Activated naive CD8-positive, alpha-beta T cell treated with anti-CD3 and anti-CD28 coated beads, Interleukin-2, amount 50 U/mL, for 24 hours (primary cell): ENCODE results near the gene TMEM240.

Source experiments
- ATAC-seq: fragments of 150-1000 bp; cut with Tn5 transposase; one replicate; pipeline ENCODE4 v1.10.0; 2021
- DNase-seq: peaks from one replicate; pipeline ENCODE4 v3.0.0; 2021
- H3K27ac Mint-ChIP-seq: one replicate; pipeline ENCODE4 v1.8.0; 2021; ENCODE audit warnings: mild to moderate bottlenecking, mixed read lengths
- H3K27me3 Mint-ChIP-seq: one replicate; pipeline ENCODE4 v1.8.0; 2021; ENCODE audit warnings: mixed read lengths
- H3K36me3 Mint-ChIP-seq: one replicate; pipeline ENCODE4 v1.8.0; 2021; ENCODE audit warnings: low read depth, mixed read lengths
- H3K4me1 Mint-ChIP-seq: one replicate; pipeline ENCODE4 v1.8.0; 2021; ENCODE audit warnings: mixed read lengths
- H3K4me3 Mint-ChIP-seq: one replicate; pipeline ENCODE4 v1.8.0; 2021; ENCODE audit warnings: mild to moderate bottlenecking, moderate library complexity, mixed read lengths
- H3K9me3 Mint-ChIP-seq: one replicate; pipeline ENCODE4 v1.8.0; 2021; ENCODE audit warnings: mixed read lengths

TMEM240 gene

DNA sequence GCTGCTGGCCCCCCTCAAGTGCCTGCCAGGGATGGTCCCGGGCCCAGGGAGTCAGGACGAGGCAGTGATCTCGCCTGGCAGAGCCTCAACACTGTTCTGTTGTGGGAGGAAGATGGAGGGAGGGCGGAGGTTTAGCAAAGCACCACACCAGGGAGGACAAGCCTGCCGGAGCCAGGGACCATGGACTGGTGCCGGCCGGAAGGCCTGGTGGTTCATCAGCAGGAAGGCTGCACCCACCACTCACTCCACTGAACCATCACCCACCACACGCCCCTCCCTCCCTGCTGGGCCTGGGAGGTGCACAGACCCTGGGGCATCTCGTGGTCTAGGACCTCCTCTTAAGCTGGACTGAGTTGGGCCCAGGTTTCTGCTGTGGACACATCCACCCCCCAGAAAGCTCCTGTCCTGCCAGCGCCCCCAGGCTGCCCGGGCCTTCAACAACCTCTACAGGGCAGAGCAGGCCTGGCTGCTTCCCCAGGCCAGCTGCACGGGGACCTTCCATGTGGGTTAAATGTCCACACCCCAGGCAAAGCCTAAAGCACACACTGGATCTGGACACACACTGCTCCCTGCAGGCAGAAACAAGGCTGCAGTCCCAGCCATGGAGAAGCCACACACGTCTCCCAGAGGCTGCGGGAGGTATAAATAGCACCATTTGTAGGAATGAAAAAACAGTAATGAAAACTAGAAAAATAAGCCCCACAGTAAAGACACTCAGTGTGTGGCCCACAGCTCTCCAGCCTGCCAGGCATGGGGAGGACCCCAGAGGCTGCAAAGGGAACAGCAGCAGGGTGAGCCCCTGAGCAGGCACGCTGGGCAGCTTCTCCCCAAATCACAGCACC lies 10.4 kb upstream of the TMEM240 start:
- no peak overlapping the region for H3K4me3 Mint-ChIP-seq
- no peak overlapping the region for H3K27ac Mint-ChIP-seq
- peaks cover 2% of the 10 kb centered on the region for H3K36me3 Mint-ChIP-seq
- H3K4me1 Mint-ChIP-seq = peaks cover 2% of the 10 kb centered on the region
- no peaks in the 10 kb centered on the region for H3K9me3 Mint-ChIP-seq
- DNase-seq (no peak), ATAC-seq (peak; percentile 20)
- no peaks in the 10 kb centered on the region for H3K27me3 Mint-ChIP-seq

DNA sequence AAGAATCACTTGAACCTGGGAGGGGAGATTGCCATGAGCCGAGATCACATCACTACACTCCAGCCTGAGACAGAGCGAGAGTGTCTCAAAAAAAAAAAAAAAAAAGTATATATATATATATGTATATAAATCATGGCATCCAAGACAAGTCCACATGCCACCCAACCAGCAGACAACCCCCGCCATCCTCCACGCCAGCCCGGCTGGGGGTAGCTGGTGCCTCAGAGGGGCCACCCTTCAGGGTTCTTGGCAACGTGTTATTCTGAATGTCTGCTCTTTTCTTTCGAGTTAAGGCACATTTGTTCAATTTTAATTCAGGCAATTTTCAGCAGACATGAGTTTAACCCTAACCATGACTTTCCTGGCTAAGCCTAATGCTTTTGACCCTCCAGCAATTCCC lies 9.7 kb upstream of the TMEM240 start:
- H3K36me3 Mint-ChIP-seq = no peaks in the 10 kb centered on the region
- no peak for ATAC-seq
- no peak overlapping the region for H3K27ac Mint-ChIP-seq
- no peaks in the 10 kb centered on the region for H3K4me1 Mint-ChIP-seq
- H3K4me3 Mint-ChIP-seq = no peak overlapping the region
- DNase-seq = no peak
- no peaks in the 10 kb centered on the region for H3K9me3 Mint-ChIP-seq
- H3K27me3 Mint-ChIP-seq = no peaks in the 10 kb centered on the region

DNA sequence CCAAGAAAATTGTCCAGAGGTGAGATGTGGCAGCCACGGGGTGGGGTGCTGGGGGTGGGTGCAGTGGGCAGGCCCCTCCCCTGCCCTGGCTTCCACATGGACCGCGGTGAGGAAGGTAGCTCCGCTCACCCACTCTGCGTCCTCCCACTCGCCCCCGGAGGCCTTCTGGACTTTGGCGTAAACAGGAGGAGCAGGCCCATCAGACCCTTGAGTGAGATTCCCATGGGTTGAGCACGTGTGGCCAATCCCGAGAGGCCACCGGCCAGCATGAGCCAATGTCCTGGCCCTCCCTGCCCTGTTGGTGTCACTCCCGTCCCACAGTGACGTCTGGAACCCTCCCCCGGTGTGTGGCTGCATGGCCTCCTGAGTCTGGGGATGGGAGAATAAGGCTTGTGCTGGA lies 8.2 kb upstream of the TMEM240 start:
- no peak for DNase-seq
- H3K27me3 Mint-ChIP-seq = no peaks in the 10 kb centered on the region
- ATAC-seq = no peak
- H3K4me3 Mint-ChIP-seq = no peak overlapping the region
- H3K4me1 Mint-ChIP-seq = no peaks in the 10 kb centered on the region
- H3K27ac Mint-ChIP-seq = no peak overlapping the region
- H3K36me3 Mint-ChIP-seq = no peaks in the 10 kb centered on the region
- no peaks in the 10 kb centered on the region for H3K9me3 Mint-ChIP-seq

DNA sequence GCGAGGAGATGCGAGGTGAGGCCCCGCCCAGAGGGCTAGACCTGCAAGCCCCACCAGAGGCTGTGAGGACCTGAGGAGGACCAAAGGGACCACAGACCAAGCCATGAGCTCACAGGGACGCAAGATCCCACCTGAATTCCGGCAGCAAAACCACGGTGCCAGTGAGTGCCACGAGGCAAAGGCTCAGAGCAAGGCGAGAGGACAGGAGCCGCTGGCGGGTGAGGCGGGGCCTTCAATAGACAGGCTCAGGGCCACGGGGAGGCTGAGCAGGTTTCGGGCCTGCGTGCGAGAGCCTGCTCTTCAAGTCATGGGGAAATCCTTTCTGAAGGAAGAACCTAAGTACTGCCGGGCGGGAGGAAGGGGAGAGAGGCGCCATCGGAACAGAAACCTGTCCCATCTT lies 7.1 kb upstream of the TMEM240 start:
- ATAC-seq (no peak), DNase-seq (no peak)
- Mint-ChIP-seq H3K4me3 (no peak overlapping the region), H3K4me1 (no peaks in the 10 kb centered on the region), H3K27me3 (no peaks in the 10 kb centered on the region), H3K9me3 (no peaks in the 10 kb centered on the region), H3K27ac (no peak overlapping the region), H3K36me3 (no peaks in the 10 kb centered on the region)

DNA sequence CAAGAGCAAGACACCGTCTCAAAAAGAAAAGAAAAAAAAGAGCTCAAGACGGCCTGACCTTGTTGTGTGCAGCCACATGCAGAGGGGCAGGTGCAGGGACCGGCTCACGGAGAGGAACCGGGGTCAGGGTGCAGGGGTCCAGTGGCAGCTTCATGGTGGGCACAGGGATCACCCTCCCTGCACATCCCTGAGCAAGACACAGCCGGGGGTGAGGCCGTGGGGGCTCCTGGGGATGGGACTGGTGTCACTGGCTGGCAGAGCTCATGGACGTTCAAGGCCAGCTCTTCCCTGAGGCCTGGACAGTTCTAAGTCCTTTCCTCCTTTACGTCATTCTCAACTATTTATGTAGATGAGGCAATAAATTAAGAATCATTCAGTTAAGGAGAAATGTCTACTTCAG lies 6.6 kb upstream of the TMEM240 start:
- no peaks in the 10 kb centered on the region for H3K9me3 Mint-ChIP-seq
- no peaks in the 10 kb centered on the region for H3K27me3 Mint-ChIP-seq
- H3K4me3 Mint-ChIP-seq = no peak overlapping the region
- ATAC-seq (no peak), DNase-seq (no peak)
- H3K4me1 Mint-ChIP-seq = no peaks in the 10 kb centered on the region
- no peak overlapping the region for H3K27ac Mint-ChIP-seq
- peaks cover under 1% of the 10 kb centered on the region for H3K36me3 Mint-ChIP-seq

DNA sequence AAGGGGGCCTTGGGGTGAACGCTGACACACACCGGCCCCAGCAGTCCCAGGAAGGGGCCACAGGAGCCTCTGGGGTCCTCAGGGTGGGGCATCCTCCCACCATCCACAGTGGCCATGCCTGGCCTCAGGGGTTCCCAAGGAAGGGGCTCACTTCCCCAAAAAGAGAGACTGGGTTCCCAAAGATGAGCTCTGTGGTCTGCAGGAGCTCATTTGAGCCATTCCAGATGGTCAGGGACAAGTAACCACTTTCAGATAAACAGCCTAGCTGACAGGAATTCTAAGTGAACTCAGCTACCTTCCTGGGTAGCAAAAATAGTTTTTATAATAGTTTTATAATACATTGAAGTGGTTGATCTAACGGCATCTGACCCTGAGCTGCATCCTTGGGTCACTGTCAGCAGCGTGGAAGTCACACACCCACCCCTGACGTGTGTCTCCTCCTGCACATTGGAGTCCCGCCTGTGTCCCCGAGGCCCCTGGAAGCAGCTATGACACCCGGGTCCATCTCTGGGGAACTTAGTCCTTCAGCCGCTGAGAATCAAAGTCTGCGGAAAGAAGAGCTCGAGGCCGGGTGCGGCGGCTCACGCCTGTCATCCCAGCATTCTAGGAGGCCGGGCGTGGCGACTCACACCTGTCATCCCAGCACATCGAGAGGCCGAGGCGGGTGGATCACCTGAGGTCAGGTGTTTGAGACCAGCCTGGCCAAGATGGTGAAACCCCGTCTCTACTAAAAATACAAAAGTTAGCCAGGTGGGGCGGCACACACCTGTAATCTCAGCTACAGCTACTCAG lies 5.7 kb upstream of the TMEM240 start:
- Mint-ChIP-seq H3K27ac (no peak overlapping the region), H3K36me3 (peaks cover 8% of the 10 kb centered on the region), H3K9me3 (no peaks in the 10 kb centered on the region), H3K4me3 (no peak overlapping the region), H3K4me1 (peaks cover 1% of the 10 kb centered on the region), H3K27me3 (no peaks in the 10 kb centered on the region)
- DNase-seq = no peak
- ATAC-seq = no peak

DNA sequence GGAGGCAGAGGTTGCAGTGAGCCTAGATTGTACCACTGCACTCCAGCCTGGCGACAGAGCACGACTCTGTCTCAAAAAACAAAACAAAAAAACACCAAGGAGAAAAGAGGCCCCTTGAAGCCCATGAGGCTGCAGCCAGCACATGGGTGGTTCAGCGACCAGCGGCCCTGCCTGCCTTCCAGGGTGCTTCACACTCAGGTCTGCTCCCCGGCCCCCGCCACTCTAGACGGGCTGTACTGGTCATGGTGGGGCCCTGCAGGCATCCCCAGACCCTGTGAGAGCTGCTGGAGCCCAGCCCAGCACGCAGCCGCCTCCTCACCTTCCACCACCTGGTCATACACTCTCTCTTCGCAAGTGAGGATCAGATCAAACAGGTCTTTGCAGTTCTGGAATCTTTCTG lies 4.1 kb upstream of the TMEM240 start:
- Mint-ChIP-seq H3K27ac (no peak overlapping the region), H3K36me3 (peaks cover 8% of the 10 kb centered on the region), H3K4me1 (peaks cover 1% of the 10 kb centered on the region), H3K4me3 (no peak overlapping the region), H3K27me3 (no peaks in the 10 kb centered on the region), H3K9me3 (no peaks in the 10 kb centered on the region)
- DNase-seq (no peak), ATAC-seq (no peak)

DNA sequence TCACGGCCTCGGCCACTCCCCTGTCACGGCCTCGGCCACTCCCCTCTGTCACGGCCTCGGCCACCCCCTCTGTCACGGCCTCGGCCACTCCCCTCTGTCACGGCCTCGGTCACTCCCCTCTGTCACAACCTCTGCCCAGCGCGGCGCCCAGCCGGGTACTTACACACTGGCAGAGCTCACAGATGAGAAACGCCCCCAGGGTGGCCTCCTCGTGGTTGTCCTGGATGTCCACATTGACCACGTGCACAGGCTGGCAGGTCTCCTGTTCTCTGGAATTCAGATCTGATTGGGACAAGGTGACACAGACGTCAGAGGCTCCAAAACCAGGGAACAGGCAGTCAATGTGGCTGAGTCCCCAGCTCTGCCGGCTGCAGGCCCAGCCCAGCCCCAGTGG lies 3.3 kb upstream of the TMEM240 start:
- Mint-ChIP-seq H3K27ac (no peak overlapping the region), H3K4me3 (no peak overlapping the region), H3K36me3 (peaks cover 8% of the 10 kb centered on the region), H3K4me1 (peaks cover 1% of the 10 kb centered on the region), H3K27me3 (no peaks in the 10 kb centered on the region), H3K9me3 (no peaks in the 10 kb centered on the region)
- DNase-seq = no peak
- ATAC-seq = no peak

DNA sequence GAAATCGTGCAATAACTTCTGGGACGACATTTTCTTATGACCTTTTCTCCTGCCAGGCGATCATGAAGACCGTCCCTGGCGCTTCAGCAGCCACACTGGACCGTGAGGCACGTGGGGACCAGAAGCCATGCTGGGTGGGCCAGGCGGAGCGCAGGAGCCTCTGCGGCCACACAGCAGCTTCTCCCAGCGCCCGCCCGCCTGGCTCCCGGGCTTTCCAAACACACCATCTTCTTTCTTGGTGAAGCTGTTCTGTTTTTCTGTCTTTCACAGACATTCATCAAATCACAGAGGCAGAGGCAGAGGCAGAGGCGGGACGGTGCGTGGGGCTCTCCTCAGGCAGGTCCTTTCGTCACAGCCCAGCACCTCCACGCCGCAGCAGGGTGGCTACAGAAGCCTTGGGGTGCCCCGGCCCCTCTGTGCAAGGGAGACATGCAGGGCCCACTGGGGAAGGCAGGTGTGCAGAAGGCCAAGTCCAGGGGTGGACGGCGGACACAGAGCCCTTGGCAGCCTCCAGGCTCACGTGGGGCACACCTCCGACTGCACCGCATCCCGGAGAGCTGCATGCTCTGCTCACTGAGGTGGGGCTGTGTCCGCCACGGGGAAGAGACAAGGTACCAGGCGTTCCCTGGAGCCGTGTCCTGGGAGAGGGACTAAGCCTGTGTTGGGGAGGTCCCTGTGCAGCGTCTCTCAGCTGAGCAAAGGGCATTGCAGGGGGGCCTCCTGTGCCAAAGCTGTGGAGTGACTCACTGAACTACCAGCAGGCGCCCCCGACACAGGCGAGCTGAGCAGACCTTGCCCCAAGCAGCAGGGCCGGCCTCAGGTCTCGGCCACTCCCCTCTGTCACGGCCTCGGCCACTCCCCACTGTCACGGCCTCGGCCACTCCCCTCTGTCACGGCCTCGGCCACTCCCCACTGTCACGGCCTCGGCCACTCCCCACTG lies 2.6 kb upstream of the TMEM240 start:
- Mint-ChIP-seq H3K9me3 (no peaks in the 10 kb centered on the region), H3K27ac (no peak overlapping the region), H3K4me1 (peaks cover 1% of the 10 kb centered on the region), H3K36me3 (peaks cover 8% of the 10 kb centered on the region), H3K27me3 (no peaks in the 10 kb centered on the region), H3K4me3 (no peak overlapping the region)
- ATAC-seq (no peak), DNase-seq (peak; percentile 26)

DNA sequence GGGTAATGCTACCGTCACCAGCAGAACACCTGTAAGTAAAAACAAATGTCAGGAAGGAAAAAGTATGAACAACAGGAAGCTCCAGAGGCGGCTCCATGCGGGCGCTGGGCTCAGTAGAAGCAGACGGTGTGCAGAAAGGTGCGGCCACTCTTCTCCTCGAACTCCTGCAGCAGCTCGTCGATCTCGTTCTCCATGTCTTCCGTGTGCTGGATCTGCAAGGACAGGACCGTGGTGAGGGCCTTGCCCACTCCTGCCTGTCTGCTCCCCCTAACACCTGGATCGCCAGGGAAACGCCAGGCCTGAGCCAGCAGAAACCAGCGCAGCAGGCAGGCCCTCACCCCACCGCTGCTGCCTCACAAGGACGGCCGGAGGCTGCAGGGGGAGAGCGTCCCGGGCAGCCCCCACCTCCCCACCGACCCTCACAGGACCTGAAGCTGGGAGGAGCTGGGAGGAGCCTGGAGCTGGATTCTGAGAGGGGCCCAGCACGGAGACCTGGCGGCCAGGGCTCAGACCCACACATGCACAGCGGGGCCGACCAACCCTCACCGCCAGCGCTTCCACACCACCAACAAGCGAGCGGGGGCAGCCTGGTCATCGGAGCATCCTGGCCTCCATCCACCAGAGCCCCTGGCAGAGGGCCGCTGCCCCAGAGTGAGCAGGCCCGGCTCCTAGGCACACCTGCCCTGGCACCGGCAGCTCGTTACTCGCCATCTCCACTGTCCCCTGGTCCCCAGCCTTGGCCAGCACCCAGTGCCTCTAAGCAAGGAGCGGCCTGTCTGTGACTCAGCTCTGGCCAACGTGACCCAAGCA lies 1.7 kb upstream of the TMEM240 start:
- Mint-ChIP-seq H3K27ac (peak overlapping the region; percentile 17), H3K4me1 (peaks cover 1% of the 10 kb centered on the region), H3K9me3 (no peaks in the 10 kb centered on the region)

DNA sequence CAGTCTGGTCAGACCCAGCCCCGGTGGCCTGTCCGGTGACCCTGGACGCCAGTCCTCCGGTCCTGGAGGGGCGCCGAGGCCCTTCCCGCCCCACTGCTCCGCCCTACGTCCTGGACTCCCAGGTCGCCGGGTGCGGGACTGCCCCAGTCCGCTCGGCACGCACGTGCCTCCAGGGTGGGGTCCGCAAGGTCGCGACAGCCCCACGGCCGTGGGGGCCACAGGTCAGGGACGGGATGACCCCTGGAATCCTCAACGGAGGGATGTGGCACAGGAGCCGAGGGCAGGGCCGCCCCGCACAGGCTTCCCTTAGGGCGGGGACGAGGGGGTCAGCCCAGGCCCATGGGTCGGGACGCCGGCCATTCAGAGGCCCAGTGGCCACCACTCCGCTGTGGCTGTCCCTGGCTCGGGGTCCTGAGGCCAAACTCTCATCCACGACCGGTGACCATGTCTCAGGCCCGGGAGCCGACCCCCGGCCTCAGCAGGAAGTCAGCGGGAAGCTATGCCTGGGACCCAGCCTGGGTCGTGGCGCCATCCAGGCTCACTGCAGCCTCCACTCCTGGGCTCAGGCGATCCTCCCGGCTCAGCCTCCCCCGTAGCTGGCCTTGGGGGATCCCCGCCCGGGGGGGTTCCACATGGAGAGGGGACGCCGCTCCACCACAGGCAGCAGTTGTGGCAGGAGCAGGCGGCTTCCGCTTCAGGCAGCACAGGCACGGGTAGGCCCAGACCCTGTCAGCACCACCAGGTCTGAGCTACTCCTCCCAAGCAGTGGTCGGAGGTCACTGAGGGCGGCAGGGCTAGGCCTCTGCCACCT lies 599 bp upstream of the TMEM240 start:
- peaks cover 1% of the 10 kb centered on the region for H3K4me1 Mint-ChIP-seq
- DNase-seq (no peak), ATAC-seq (no peak)
- no peaks in the 10 kb centered on the region for H3K9me3 Mint-ChIP-seq
- peaks cover 8% of the 10 kb centered on the region for H3K36me3 Mint-ChIP-seq
- H3K4me3 Mint-ChIP-seq = no peak overlapping the region
- no peak overlapping the region for H3K27ac Mint-ChIP-seq
- H3K27me3 Mint-ChIP-seq = no peaks in the 10 kb centered on the region

More for the DNA sequence above, 1.7 kb upstream of the TMEM240 start:
- no peak overlapping the region for H3K4me3 Mint-ChIP-seq
- no peak for DNase-seq
- H3K36me3 Mint-ChIP-seq = peaks cover 8% of the 10 kb centered on the region
- H3K27me3 Mint-ChIP-seq = no peaks in the 10 kb centered on the region
- no peak for ATAC-seq

DNA sequence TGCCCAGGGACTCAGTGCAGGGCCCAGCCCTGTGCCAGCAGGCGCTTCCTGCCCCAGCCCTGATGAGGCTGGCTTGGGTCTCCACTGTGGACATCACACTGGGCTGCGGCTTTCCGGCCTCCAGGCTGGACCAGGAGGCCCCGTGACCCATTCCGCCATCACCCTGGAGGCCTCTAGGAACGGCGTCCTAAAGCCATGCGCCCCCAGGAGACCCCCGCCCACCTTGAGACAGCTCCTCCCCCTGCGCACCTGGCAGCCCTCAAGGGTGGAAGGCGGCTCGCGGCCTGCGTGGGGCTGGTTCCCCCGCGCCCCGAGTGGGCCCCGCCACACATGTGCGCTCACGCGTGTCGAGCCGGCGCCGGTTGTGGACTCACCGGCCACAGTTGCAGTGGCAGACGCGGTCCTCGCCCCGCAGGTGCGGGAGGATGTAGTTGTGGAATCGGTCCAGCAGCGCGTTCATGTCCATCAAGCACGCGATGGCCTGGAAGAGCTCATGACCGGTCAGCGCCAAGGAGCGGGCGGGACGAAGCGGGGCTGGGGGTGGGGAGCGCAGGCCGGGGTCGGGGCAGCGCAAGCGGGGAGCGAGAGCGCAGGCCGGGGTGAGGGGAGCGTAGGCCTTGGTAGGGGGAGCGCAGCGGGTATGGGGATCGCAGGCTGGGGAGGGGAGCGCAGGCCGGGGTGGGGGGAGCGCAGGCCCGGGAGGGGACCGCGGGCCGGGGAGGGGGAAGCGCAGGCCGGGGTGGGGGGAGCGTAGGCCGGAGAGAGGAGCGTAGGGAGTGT lies 924 bp downstream of the TMEM240 start:
- DNase-seq = no peak
- H3K4me3 Mint-ChIP-seq = no peak overlapping the region
- H3K27me3 Mint-ChIP-seq = no peaks in the 10 kb centered on the region
- peaks cover 1% of the 10 kb centered on the region for H3K4me1 Mint-ChIP-seq
- ATAC-seq = no peak
- no peaks in the 10 kb centered on the region for H3K9me3 Mint-ChIP-seq
- H3K27ac Mint-ChIP-seq = no peak overlapping the region
- peaks cover 8% of the 10 kb centered on the region for H3K36me3 Mint-ChIP-seq

DNA sequence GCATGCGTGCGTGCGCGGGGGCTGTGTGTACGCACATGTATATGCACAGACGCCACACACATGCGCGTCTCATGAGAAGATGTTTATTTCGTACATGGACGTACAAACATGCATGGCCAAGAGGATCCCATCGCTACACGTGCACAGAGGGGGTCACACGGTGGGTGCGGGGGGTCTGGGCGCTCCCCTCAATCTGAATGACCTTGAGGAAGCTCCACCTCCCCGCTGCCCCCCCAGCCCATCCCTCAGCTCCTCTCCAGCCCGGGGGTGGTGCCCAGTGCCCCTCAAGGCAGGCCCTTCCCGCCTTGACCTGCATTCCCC lies 1.5 kb downstream of the TMEM240 start:
- Mint-ChIP-seq H3K27ac (no peak overlapping the region), H3K9me3 (no peaks in the 10 kb centered on the region), H3K4me1 (peaks cover 1% of the 10 kb centered on the region), H3K36me3 (peaks cover 8% of the 10 kb centered on the region), H3K27me3 (no peaks in the 10 kb centered on the region), H3K4me3 (no peak overlapping the region)
- ATAC-seq (no peak), DNase-seq (no peak)
